Inferior parietal cortex (tissue), 1 donor: ENCODE results near the gene AGTRAP.

Experiments
- DNase-seq: peaks from one replicate; pipeline ENCODE4 v3.0.0-alpha.2; 2016; ENCODE audit errors: extremely low spot score

The AGTRAP gene

DNA sequence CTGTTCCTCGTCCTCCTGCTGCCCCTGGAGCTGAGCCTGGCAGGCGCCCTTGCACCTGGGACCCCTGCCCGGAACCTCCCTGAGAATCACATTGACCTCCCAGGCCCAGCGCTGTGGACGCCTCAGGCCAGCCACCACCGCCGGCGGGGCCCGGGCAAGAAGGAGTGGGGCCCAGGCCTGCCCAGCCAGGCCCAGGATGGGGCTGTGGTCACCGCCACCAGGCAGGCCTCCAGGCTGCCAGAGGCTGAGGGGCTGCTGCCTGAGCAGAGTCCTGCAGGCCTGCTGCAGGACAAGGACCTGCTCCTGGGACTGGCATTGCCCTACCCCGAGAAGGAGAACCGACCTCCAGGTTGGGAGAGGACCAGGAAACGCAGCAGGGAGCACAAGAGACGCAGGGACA lies 29.6 kb upstream of the AGTRAP start:
- DNase-seq: no peak

DNA sequence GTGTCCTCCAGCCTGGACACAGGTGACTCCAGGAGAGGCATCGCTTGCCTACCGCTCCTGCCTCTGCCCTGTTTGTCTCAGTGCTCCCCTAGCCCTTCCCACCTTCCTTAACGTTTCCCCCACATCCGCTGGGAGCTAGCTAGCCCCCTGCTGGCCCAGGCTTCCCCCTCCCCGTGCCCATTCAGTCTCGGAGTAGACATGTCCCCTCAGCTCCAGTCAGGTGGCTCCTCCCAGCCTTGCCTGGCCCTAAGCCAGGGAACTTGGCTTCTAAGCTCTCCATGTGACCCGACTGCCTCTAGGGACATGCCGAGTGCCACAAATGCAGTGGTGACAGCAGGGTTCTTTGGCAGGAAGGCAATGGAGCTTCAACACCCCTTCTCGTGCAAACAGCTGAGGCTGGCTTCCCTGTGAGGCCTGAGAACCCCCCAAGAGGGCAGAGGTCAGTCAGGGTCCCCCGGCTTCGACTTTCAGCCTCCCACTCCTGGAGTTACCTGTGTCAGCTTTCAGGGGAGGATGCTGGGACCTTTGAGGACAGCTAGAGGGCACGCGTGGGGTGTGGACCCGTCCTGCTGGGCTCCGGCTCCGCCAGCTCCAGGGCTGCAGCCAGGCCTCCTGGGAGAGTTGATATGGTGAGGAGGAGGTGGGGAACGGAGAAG lies 28.2 kb upstream of the AGTRAP start:
- no peak for DNase-seq

DNA sequence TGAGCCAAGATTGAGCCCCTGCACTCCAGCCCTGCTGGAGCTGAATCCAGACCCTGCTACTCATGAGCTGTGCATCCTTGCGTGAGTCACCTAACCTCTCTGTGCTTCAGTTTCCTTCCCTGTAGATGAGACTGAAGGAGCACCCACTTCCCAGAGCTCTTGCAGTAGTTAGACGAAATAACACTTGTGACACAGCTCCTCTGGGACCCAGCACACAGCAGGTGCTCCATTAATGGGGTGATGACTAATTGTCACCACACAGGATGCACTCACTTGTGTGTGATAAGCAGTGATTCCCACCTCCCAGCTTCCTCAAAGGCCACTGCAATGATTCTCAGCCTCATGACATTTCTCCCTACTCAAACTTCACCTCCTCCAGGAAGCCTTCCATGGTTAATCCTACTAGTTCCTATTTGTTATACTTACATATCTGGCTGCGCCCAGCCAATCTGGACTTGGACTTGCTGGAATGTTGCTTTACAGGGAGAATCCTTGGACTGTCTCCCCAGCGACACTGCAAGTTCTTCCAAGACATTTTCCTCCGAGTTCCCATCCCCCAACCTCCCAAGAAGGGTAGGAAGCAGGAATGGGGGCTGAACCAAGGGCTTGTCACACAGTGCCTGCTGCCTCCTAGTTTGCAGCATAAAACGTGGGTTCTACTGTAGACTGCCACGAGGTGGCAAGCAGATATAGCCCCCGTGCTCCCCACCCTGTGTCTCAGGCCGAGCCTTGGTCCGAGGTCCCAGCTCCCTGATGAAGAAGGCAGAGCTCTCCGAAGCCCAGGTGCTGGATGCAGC lies 27.2 kb upstream of the AGTRAP start:
- no peak for DNase-seq

DNA sequence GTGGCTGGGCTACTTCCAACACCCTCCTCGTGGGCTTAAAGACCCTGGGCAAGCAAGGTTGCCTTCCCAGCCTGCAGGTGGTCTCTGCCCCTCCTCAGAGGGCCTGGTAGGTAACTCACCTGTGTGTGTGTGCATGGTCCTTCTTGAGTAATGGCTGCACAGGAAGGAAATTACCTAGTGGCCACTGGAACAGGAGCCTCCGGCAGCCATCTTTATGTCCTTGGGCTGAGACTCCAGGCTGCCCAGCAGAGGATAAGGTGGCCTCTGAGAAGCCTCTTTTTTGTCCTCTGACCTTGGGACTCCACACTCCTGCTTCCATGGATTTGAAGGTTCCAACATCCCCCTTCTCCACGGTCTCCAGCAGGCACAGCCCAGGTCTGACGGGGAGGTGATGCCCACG lies 24.4 kb upstream of the AGTRAP start:
- DNase-seq: no peak

DNA sequence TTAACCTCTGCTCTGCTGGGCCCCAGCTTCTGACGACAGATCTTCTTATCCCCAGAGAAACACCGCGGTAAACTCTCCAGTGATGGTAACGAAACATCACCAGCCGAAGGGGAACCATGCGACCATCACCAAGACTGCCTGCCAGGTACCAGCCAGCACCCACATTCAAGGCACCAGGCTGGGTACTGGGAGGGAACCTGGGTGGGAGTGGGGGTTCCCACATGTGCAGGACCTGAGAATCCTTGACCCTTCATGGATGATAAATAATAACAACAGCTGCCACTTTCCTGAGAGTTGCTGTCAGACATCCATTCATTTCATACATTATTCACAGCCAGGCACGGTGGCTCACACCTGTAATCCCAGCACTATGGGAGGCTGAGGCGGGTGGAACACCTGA lies 23.7 kb upstream of the AGTRAP start:
- no peak for DNase-seq

DNA sequence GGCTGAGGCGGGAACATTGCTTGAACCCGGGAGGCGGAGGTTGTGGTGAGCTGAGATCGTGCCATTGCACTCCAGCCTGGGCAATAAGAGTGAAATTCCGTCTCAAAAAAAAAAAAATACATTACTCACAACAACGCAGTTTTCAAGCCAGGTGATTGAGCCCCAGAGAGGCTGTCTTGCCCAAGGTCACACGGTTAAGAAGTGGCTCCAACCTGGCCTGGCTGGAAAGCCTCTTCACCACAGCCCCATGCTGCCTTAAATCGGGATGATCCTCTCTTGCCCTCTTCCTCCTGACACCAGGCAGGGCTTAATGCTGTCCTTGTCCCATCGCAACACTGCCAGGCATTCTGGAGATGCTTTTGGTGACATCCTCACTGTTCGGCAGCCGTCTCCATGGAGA lies 22.8 kb upstream of the AGTRAP start:
- no peak for DNase-seq

DNA sequence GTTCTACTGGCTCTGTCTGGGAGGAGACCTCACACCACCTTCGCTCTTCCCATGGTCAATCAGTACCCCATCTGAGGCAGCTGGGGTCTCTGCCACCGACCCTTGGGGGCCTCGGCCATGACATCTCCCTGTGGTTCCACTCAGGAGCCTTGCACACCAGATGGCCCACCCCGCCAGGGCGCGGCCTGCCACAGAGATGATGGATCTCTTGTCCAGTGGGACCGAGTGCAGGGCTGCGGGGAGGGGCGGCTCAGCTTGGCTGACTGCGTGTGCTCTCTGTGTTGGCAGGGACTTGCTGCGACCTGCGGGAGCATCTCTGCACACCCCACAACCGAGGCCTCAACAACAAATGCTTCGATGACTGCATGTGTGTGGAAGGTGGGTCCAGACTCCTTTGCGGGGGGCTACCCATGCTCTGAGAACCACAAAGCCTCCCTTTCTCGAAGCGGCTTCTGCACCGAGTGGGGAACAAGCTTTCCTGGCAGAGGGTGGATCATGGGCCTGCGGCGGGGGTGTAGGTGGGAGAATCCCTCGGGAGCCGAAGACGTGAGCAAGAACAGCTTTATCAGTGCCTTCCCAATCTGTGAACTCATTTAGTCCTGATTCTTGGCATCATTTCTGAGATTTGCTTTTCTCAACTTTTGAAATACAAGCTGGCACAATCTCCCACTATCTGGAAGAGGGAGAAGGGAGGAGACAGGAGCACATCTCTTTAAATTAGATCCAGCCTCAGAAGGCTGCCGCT lies 20.9 kb upstream of the AGTRAP start:
- DNase-seq: peak; percentile 60

DNA sequence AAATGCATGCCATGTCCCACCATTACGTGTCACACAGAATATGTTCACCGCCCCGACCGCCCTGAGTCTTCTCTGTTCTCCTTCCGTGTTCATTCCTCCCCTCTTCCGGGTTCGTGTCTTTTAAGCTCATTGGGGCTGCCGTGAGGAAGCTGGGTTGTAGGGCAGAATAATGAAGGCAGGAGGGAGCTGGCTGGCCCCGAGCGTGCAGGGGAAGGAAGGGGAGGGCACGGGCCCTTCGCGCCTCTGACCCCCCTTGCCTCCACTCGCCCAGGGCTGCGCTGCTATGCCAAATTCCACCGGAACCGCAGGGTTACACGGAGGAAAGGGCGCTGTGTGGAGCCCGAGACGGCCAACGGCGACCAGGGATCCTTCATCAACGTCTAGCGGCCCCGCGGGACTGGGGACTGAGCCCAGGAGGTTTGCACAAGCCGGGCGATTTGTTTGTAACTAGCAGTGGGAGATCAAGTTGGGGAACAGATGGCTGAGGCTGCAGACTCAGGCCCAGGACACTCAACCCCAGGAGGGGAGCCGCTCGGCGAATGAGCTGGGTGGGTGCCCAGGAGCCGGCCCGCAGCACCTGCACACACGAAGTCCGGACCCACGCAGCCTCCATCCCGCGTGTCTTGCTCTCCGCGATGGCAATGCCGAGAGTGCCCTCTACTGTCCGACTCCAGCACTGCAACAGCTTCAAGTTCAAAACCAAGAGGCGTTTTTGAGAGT lies 16.5 kb upstream of the AGTRAP start:
- peak; percentile 88 for DNase-seq

DNA sequence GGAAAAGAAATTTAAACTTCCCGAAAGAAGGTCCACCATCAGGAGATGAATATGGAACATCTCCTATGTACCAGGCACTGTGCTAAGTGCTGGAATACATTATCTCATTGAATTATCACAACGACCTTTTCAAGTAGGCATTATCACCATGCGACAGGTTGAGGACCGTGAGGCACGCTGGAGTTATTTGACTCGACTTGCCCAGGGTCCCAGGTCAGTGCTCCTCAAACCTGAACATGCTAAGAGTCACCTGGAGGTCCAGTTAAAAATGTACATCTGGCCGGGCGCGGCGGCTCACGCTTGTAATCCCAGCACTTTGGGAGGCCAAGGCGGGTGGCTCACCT lies 15.9 kb upstream of the AGTRAP start:
- no peak for DNase-seq

DNA sequence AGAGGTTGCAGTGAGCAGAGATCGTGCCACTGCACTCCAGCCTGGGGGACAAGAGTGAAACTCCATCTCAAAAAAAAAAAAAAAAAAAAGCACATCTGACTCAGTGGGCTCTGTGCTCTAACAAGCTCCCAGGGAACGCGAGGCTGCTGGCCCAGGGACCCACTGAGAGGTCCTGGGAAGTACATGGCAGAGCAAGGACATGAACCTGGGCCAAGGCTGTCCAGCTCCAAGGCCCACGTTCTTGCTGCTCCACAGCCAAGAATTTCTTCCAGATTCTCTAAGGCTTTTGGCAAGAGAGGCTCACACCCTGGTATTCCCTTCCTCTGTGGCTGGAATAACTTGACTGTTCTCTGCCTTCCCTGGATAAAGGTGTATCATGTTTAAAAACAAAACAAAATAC lies 15.4 kb upstream of the AGTRAP start:
- DNase-seq: no peak

DNA sequence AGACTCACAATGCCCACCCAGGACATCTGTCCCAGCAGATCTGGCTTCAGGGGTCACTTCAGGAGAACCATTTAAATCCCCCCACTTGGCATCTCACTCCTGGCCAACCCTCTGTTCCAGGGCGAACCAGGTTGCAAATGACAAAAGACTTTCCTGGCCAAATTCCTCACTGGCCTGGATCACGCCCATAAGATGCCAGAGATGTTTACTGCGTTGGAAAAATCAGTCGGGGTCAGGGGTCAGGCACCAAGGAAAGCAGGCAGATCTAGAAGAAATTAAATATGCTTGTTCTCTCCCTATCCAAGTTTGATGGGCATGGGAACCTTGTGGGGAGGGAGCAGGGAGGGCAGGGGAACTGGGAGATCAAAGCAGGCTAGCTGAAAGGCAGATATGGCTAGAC lies 14.6 kb upstream of the AGTRAP start:
- DNase-seq: no peak

DNA sequence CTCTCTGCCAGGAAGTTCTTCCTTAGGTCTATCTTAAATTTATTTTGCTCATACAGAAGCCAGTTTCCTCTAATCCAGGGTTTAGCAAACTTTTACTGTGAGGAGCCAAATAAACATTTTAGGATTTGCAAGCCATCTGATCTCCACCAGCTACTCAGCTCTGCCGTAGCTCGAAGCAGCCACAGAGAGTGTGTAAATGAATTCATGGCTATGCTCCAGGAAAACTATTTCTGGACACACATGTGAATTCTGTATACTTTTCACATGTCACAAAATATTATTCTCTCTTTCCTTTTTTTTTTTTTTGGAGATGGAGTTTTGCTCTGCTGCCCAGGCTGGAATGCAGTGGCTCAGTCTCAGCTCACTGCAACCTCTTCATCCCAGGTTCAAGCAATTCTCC lies 13.4 kb upstream of the AGTRAP start:
- no peak for DNase-seq

DNA sequence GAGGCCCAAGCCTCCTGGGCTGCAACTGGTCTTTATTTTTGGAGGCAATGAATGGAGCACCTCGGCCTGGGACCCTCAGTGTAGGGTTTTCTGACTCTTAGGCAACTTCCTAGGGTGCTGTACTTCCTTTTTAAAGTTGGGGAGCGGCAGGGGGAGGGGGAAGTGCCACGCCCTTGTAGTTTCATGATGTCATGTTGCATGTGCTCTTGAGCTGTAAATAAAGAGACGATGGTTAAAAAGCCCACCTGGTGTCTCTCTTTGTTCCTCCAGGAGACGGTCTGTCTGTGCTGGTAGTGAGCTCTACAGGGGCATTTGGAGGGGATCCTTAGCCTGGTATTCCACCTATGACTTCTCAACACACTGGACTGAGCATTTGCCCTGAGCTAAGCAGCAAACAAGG lies 10.3 kb upstream of the AGTRAP start:
- no peak for DNase-seq

DNA sequence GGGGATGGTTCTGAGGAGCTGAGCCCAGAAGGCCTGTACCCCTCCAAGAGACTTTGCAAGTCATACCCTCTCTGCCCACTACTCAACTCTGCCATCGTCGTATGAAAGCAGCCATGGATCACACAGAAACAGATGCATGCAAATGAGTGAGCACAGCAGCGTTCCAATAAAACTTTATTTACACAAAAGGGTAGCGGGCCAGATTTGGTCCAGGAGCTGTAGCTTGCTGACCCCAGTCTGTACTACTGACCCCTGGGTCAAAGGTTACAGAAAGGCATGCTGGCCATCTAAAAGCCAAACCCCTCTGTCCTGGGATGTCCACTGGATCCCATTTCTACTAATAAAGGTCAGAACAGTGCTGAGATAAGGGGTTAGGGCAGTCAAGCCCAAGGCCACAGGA lies 8.8 kb upstream of the AGTRAP start:
- no peak for DNase-seq

DNA sequence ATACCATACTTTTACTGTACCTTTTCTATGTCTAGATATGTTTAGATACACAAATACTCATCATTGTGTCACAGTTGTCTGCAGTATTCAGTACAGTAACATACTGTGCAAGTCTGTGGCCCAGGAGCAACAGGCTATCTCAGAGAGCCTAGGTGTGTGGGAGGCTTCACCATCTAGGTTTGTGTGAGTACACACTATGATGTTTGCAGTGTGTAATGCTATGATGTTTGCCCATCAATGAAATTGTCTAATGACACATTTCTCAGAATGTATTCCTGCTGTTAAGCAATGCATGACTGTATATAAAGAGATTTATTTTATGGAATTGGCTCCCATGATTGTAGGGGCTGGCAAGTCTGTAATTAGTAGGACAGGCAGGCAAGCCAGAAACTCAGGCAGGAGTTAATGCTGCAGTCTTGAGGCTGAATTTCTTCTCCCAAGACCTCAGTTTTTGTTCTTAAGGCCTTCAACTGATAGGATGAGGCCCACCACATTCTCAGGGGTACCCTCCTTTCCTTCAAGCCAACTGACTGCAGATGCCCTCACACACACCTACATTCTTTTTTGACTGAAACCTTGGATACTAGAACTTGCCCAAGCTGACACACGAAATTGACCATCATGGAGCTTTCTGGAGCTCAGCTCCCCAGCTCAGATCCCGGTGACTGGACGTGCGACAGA lies 7.7 kb upstream of the AGTRAP start:
- DNase-seq: no peak

DNA sequence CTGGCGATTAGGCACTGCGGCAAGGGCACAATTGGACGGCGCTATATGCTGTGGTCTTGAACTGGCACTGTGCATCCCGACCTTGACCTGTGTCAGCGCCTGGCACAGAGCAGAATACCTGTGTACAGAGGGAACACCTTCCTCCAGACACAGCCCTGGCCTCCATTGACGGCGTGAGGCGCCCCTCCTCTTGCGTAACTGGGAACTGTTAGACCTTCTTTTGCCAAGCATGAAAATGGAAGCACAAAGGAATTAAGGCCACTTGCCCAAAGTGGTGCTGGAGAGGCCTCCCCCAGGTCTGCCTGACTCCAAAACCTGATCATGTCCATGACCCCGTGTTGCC lies 6.8 kb upstream of the AGTRAP start:
- DNase-seq: no peak

DNA sequence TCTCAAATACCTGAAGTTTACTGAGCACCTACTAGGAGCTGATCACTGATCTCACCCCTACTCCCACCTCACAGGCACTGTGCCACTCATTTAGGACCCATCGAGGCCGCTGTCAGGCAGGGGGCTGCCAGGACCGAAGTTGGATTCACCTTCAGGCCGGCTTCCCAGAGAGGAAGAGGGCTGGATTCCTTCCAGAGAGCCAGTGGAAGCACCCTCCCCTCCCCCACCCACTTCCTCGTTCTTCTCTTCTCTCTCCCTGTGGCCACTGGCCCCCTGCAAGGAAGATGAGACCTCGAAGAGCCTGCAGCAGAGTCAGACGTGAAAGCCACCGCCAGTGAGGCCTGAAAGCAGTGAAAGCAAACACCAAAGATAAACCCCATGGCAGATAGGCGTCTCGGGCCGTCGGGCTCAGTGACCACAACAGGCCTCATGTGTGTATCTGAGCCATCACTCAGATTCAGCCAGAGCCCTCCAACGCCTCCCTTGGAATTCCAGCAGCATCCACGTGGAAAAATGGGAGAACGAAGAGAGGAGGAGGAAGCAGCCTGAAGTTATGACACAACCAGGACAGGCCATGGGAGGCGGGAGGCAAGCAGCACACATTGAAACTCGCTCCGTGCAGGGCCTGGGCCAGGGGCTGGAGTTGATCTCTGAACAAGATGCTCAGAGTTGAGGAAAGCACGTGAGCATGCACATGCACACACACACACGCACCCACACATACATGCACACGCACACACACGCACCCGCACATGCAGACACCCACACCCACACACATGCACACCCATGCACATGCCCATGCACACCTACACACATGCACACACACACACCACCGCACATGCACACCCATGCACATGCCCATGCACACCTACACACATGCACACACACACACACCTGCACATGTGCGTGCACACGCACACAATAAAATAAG lies 6.2 kb upstream of the AGTRAP start:
- DNase-seq: no peak

DNA sequence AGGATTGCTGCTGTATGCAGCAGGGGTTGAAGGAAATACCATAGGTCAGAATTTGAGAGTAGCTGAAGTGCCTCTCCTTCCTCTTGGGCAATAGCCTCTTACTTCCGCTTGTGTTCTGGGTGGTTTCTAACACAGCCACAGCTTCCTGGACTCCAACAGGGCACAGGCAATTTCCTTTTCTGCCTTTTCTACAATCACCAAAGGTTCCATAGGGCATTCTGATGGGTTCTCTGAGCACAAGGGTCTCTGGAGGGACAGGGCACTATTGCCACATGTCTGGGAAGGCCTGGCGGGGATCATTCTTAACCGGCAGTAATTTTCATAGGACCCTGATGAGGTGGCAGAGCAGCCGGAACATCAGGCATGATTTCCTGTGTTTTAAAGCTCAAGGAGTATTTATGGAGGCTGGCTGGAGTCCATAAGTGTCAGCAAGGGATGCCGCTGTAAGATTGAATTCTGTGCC lies 5.5 kb upstream of the AGTRAP start:
- DNase-seq: no peak

DNA sequence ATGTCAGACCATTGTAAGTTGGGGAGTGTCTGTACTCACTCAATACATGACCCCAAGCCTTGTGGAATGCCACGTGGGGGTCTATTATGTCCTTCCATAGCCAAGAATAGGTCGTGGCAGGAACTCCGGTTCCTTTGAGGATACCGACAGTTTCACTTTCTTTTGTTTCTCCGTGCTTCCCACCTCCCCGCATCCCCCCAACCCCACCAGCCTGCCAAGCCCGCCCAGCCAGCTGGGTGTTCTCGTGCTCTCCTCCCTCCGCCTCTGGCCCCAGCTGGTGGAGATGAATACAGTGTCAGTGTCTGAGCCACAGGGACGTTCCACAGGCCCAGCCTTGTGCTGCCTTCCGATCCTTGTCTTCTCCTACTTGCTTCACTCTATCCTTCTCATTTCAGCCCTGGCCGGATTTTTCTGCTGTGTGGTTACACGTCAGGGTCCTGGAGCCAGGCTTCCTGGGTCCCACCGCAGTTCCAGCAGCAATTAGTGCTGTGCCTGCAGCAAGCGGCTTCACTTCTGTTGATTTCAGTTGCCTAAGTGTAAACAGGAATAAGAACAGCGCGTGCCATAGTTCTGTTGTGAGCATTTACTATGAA lies 4.1 kb upstream of the AGTRAP start:
- peak; percentile 79 for DNase-seq

DNA sequence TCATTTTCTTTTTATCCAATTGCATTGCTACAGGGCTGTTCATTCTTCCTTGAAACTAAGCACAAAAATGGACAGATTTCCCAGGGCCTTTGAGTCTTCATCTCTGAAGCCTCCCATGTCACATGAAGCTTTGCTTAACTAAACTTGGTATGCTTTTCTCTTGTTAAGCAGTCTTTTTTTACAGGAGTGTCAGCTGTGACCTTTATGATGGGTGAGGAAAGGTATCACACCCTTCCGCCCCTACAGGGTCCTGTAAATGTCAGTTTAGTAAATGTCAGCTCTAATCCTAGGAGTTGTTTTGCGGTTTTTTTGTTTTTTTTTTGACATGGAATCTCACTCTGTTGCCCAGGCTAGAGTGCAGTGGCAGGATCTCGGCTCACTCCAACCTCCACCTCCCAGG lies 2.6 kb upstream of the AGTRAP start:
- no peak for DNase-seq

DNA sequence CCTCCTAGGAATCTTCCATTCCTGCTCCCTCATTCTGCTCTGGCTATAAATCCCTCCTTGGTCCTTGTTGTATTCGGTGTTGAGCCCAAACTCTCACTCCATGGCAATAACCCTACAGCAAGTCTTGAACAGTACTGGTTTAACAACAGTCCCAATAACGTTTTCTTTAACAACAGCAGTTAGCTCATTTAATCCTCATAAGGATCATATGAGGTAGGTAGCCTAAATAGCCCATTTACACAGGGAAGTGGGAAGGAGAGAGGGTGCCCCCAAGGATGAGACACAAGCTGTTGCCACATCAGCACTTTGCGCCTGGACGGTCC lies 444 bp upstream of the AGTRAP start:
- DNase-seq: no peak
